WTC11 (cell line): ENCODE measurements around the gene CYB5D1. TPM values are rescaled to one million over a fixed set of nuclear protein-coding genes. Genes with fewer than 3 reads are reported as not detected.

ENCODE experiments used
- ATAC-seq: fragments of 200-7000 bp; cut with Tn5 transposase; 2 replicates; pipeline ENCODE4 v1.10.0; 2021; ENCODE audit warnings: mild to moderate bottlenecking, moderate library complexity
- CTCF ChIA-PET: fragments of 300-600 bp; sonication (Branson Sonifier 250); formaldehyde crosslinking; loops from one replicate; lab custom pipeline; 2021; ENCODE audit warnings: antibody characterized with exemption; lab: Charles Lee
- POLR2A ChIA-PET: fragments of 350-600 bp; sonication (Branson Sonifier 250); formaldehyde crosslinking; loops from one replicate; lab custom pipeline; 2021; ENCODE audit warnings: antibody characterized with exemption; lab: Charles Lee
- DNase-seq: peaks from one replicate; pipeline ENCODE4 v3.0.0; 2021; ENCODE audit warnings: low spot score
- H3K27ac Mint-ChIP-seq: 2 replicates; pipeline ENCODE4 v1.8.0; 2021; ENCODE audit warnings: mixed read lengths
- H3K27me3 Mint-ChIP-seq: 2 replicates; pipeline ENCODE4 v1.8.0; 2021; ENCODE audit warnings: low read depth, mild to moderate bottlenecking, moderate library complexity, mixed read lengths
- H3K36me3 Mint-ChIP-seq: 2 replicates; pipeline ENCODE4 v1.8.0; 2021; ENCODE audit warnings: mixed read lengths
- H3K4me1 Mint-ChIP-seq: 2 replicates; pipeline ENCODE4 v1.8.0; 2022; ENCODE audit warnings: mixed read lengths
- H3K4me3 Mint-ChIP-seq: 2 replicates; pipeline ENCODE4 v1.8.0; 2021; ENCODE audit warnings: mild to moderate bottlenecking, moderate library complexity, mixed read lengths
- H3K9me3 Mint-ChIP-seq: 2 replicates; pipeline ENCODE4 v1.8.0; 2021; ENCODE audit warnings: mixed read lengths
- CBFB ChIP-seq: sonication (generic); formaldehyde crosslinking; IDR thresholded peaks from 2 replicates; pipeline ENCODE4 v1.8.1; 2022; ENCODE audit warnings: mild to moderate bottlenecking, low read depth, missing genetic modification reagents
- ETV6 ChIP-seq: sonication (generic); formaldehyde crosslinking; IDR thresholded peaks from 2 replicates; pipeline ENCODE4 v1.8.1; 2022; ENCODE audit warnings: mild to moderate bottlenecking, missing genetic modification reagents
- FOXK1 ChIP-seq: sonication (generic); formaldehyde crosslinking; IDR thresholded peaks from 2 replicates; pipeline ENCODE4 v1.8.0; 2022; ENCODE audit warnings: mild to moderate bottlenecking, moderate library complexity, missing genetic modification reagents
- JAZF1 ChIP-seq: fragments of 250-450 bp; sonication (Bioruptor Pico); IDR thresholded peaks from 2 replicates; pipeline ENCODE4 v1.9.0; 2021; ENCODE audit warnings: moderate library complexity, mild to moderate bottlenecking, inconsistent platforms
- NFATC4 ChIP-seq: fragments of 250-450 bp; sonication (Bioruptor Pico); IDR thresholded peaks from 2 replicates; pipeline ENCODE4 v1.9.0; 2021; ENCODE audit warnings: mild to moderate bottlenecking
- OVOL2 ChIP-seq: fragments of 250-450 bp; sonication (Bioruptor Pico); IDR thresholded peaks from 2 replicates; pipeline ENCODE4 v1.9.0; 2021; ENCODE audit warnings: mild to moderate bottlenecking, borderline replicate concordance
- RORB ChIP-seq: fragments of 250-450 bp; sonication (Bioruptor Pico); IDR thresholded peaks from 2 replicates; pipeline ENCODE4 v1.9.0; 2021; ENCODE audit warnings: mild to moderate bottlenecking
- SMAD4 ChIP-seq: sonication (generic); formaldehyde crosslinking; IDR thresholded peaks from 2 replicates; pipeline ENCODE4 v1.8.0; 2022; ENCODE audit warnings: mild to moderate bottlenecking, missing genetic modification reagents
- TCF7 ChIP-seq: sonication (generic); formaldehyde crosslinking; IDR thresholded peaks from 2 replicates; pipeline ENCODE4 v1.8.0; 2022; ENCODE audit warnings: mild to moderate bottlenecking, low read depth, missing genetic modification reagents, moderate library complexity
- TEAD4 ChIP-seq: sonication (generic); formaldehyde crosslinking; IDR thresholded peaks from 2 replicates; pipeline ENCODE4 v1.8.0; 2022; ENCODE audit warnings: mild to moderate bottlenecking, missing genetic modification reagents
- TP53 ChIP-seq: sonication (generic); formaldehyde crosslinking; IDR thresholded peaks from 2 replicates; pipeline ENCODE4 v1.8.1; 2023; ENCODE audit warnings: mild to moderate bottlenecking, missing genetic modification reagents
- total RNA-seq: library from RNA; stranded (reverse); gene quantifications from 3 replicates; pipeline ENCODE4 v1.2.3, GENCODE V29; 2021
- TF ChIP-seq, protein P1 (sequence below): sonication (generic); formaldehyde crosslinking; IDR thresholded peaks from 2 replicates; pipeline ENCODE4 v1.8.1; 2023; ENCODE audit warnings: mild to moderate bottlenecking, missing genetic modification reagents, borderline replicate concordance
- TF ChIP-seq, protein P2 (sequence below): sonication (generic); formaldehyde crosslinking; IDR thresholded peaks from 2 replicates; pipeline ENCODE4 v1.8.1; 2023; ENCODE audit warnings: mild to moderate bottlenecking, missing genetic modification reagents, moderate library complexity
- TF ChIP-seq, protein P3 (sequence below): sonication (generic); formaldehyde crosslinking; IDR thresholded peaks from 2 replicates; pipeline ENCODE4 v1.8.1; 2023; ENCODE audit warnings: mild to moderate bottlenecking, missing genetic modification reagents
- TF ChIP-seq, protein P4 (sequence below): fragments of 250-450 bp; sonication (Bioruptor Pico); IDR thresholded peaks from 2 replicates; pipeline ENCODE4 v1.8.0; 2021; ENCODE audit warnings: mild to moderate bottlenecking
- TF ChIP-seq, protein P5 (sequence below): sonication (generic); formaldehyde crosslinking; IDR thresholded peaks from 2 replicates; pipeline ENCODE4 v1.8.1; 2023; ENCODE audit warnings: mild to moderate bottlenecking, moderate library complexity, missing genetic modification reagents
- TF ChIP-seq, protein P6 (sequence below): fragments of 250-450 bp; sonication (Bioruptor Pico); IDR thresholded peaks from 2 replicates; pipeline ENCODE4 v1.9.0; 2021; ENCODE audit warnings: mild to moderate bottlenecking
- TF ChIP-seq, protein P7 (sequence below): sonication (generic); formaldehyde crosslinking; conservative IDR thresholded peaks from 2 replicates; pipeline ENCODE4 v1.8.1; 2022; ENCODE audit warnings: mild to moderate bottlenecking, missing genetic modification reagents

The CYB5D1 gene
- total RNA-seq, 1 experiment from 2014 or later: 15.2 TPM

DNA sequence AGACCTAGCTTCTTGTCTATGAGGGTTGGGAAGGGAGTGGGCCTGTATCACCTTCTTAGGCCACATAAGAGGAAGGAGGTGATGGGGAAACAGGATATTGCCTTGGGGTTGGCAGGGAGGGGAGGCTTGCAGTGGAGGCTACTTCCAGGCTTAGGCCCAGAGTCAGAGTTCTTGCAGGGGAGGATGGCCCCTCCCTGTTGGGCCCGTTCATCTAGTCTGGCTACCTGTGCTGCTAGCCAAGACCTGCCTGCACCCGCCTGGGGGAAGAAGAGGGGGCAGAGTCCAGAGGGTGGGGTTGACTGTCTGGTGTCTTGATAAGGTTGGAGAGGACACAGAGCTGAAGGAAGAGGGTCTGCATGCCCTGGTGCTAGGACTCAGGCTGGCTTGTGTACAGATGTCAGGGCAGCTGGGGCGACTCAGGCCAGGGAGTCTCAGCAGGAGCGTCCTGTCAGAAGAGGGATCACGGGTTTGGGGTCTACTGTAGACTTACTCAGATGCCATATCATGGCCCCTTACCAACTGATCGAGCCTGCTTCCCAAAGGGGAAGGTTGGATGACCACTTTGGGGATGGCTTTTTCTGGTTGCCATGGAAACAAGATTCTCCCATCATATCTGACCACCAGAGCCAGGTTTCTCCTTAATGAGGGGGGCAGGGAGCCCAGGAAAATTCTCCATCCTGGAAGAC, 18.5 kb upstream of the CYB5D1 start (continued):
- TF ChIP-seq, protein P1, sequence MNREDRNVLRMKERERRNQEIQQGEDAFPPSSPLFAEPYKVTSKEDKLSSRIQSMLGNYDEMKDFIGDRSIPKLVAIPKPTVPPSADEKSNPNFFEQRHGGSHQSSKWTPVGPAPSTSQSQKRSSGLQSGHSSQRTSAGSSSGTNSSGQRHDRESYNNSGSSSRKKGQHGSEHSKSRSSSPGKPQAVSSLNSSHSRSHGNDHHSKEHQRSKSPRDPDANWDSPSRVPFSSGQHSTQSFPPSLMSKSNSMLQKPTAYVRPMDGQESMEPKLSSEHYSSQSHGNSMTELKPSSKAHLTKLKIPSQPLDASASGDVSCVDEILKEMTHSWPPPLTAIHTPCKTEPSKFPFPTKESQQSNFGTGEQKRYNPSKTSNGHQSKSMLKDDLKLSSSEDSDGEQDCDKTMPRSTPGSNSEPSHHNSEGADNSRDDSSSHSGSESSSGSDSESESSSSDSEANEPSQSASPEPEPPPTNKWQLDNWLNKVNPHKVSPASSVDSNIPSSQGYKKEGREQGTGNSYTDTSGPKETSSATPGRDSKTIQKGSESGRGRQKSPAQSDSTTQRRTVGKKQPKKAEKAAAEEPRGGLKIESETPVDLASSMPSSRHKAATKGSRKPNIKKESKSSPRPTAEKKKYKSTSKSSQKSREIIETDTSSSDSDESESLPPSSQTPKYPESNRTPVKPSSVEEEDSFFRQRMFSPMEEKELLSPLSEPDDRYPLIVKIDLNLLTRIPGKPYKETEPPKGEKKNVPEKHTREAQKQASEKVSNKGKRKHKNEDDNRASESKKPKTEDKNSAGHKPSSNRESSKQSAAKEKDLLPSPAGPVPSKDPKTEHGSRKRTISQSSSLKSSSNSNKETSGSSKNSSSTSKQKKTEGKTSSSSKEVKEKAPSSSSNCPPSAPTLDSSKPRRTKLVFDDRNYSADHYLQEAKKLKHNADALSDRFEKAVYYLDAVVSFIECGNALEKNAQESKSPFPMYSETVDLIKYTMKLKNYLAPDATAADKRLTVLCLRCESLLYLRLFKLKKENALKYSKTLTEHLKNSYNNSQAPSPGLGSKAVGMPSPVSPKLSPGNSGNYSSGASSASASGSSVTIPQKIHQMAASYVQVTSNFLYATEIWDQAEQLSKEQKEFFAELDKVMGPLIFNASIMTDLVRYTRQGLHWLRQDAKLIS (CRISPR knock-in tag): no peak
- TF ChIP-seq, protein P2, sequence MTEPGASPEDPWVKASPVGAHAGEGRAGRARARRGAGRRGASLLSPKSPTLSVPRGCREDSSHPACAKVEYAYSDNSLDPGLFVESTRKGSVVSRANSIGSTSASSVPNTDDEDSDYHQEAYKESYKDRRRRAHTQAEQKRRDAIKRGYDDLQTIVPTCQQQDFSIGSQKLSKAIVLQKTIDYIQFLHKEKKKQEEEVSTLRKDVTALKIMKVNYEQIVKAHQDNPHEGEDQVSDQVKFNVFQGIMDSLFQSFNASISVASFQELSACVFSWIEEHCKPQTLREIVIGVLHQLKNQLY (CRISPR knock-in tag): no peak
- no peak for TF ChIP-seq TCF7 (CRISPR knock-in tag)

DNA sequence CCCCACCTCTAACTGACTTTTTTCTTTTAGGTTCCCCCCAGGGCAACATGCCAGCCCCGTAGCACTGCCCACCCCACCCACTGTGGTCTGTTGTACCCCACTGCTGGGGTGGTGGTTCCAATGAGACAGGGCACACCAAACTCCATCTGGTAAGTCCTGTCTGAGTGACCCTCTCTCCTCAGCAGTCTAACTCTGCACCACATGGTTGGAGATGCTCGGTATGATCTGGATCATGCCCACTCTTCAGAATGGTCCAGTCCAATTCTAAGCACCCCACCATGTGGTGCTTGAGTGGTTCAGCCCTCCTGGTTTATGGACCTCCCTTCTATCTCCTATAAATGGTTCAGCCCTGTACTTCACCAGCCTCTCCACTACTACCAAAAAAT, 17.9 kb upstream of the CYB5D1 start:
- no peaks in the 10 kb centered on the region for H3K9me3 Mint-ChIP-seq

More for the DNA sequence above, 17.9 kb upstream of the CYB5D1 start:
- no peak for ATAC-seq
- no peak for TF ChIP-seq CBFB
- no peak for TF ChIP-seq TEAD4
- TF ChIP-seq, protein P3, sequence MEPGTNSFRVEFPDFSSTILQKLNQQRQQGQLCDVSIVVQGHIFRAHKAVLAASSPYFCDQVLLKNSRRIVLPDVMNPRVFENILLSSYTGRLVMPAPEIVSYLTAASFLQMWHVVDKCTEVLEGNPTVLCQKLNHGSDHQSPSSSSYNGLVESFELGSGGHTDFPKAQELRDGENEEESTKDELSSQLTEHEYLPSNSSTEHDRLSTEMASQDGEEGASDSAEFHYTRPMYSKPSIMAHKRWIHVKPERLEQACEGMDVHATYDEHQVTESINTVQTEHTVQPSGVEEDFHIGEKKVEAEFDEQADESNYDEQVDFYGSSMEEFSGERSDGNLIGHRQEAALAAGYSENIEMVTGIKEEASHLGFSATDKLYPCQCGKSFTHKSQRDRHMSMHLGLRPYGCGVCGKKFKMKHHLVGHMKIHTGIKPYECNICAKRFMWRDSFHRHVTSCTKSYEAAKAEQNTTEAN (CRISPR knock-in tag): no peak
- TF ChIP-seq, protein P4, sequence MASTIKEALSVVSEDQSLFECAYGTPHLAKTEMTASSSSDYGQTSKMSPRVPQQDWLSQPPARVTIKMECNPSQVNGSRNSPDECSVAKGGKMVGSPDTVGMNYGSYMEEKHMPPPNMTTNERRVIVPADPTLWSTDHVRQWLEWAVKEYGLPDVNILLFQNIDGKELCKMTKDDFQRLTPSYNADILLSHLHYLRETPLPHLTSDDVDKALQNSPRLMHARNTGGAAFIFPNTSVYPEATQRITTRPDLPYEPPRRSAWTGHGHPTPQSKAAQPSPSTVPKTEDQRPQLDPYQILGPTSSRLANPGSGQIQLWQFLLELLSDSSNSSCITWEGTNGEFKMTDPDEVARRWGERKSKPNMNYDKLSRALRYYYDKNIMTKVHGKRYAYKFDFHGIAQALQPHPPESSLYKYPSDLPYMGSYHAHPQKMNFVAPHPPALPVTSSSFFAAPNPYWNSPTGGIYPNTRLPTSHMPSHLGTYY: no peak
- TF ChIP-seq, protein P5, sequence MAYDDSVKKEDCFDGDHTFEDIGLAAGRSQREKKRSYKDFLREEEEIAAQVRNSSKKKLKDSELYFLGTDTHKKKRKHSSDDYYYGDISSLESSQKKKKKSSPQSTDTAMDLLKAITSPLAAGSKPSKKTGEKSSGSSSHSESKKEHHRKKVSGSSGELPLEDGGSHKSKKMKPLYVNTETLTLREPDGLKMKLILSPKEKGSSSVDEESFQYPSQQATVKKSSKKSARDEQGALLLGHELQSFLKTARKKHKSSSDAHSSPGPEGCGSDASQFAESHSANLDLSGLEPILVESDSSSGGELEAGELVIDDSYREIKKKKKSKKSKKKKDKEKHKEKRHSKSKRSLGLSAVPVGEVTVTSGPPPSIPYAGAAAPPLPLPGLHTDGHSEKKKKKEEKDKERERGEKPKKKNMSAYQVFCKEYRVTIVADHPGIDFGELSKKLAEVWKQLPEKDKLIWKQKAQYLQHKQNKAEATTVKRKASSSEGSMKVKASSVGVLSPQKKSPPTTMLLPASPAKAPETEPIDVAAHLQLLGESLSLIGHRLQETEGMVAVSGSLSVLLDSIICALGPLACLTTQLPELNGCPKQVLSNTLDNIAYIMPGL (CRISPR knock-in tag): no peak
- no peak for TF ChIP-seq FOXK1 (CRISPR knock-in tag)
- TF ChIP-seq ETV6 (CRISPR knock-in tag): no peak
- no peak for TF ChIP-seq OVOL2 (CRISPR knock-in tag)
- TF ChIP-seq SMAD4 (CRISPR knock-in tag): no peak
- TF ChIP-seq, protein P6, sequence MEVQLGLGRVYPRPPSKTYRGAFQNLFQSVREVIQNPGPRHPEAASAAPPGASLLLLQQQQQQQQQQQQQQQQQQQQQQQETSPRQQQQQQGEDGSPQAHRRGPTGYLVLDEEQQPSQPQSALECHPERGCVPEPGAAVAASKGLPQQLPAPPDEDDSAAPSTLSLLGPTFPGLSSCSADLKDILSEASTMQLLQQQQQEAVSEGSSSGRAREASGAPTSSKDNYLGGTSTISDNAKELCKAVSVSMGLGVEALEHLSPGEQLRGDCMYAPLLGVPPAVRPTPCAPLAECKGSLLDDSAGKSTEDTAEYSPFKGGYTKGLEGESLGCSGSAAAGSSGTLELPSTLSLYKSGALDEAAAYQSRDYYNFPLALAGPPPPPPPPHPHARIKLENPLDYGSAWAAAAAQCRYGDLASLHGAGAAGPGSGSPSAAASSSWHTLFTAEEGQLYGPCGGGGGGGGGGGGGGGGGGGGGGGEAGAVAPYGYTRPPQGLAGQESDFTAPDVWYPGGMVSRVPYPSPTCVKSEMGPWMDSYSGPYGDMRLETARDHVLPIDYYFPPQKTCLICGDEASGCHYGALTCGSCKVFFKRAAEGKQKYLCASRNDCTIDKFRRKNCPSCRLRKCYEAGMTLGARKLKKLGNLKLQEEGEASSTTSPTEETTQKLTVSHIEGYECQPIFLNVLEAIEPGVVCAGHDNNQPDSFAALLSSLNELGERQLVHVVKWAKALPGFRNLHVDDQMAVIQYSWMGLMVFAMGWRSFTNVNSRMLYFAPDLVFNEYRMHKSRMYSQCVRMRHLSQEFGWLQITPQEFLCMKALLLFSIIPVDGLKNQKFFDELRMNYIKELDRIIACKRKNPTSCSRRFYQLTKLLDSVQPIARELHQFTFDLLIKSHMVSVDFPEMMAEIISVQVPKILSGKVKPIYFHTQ (CRISPR knock-in tag): no peak
- no peak for TF ChIP-seq TP53
- TF ChIP-seq JAZF1 (CRISPR knock-in tag): no peak
- no peak for TF ChIP-seq RORB (CRISPR knock-in tag)
- TF ChIP-seq, protein P7, sequence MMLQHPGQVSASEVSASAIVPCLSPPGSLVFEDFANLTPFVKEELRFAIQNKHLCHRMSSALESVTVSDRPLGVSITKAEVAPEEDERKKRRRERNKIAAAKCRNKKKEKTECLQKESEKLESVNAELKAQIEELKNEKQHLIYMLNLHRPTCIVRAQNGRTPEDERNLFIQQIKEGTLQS: no peak
- TF ChIP-seq NFATC4 (CRISPR knock-in tag): no peak
- no peak for TF ChIP-seq TCF7 (CRISPR knock-in tag)
- Mint-ChIP-seq H3K27me3 (peaks cover 47% of the 10 kb centered on the region), H3K27ac (no peak overlapping the region), H3K36me3 (no peaks in the 10 kb centered on the region), H3K4me3 (no peak overlapping the region), H3K4me1 (peaks cover 40% of the 10 kb centered on the region)
- no peak for DNase-seq
- ChIA-PET POLR2A (no interaction called here), CTCF (no interaction called here)
